CD4-positive, alpha-beta T cell (primary cell): ENCODE data around the gene DUOX2. TPM values are rescaled to one million over a fixed set of nuclear protein-coding genes. Genes with fewer than 3 reads are reported as not detected.

Experiments used
- ATAC-seq: fragments of 200-7000 bp; cut with Tn5 transposase; one replicate; pipeline ENCODE4 v1.10.0; 2022; ENCODE audit warnings: mild to moderate bottlenecking; ENCODE audit not compliant: poor library complexity
- CTCF ChIA-PET: fragments of 350-600 bp; sonication (Branson Sonifier 250); formaldehyde crosslinking; loops from one replicate; lab custom pipeline; 2021; ENCODE audit warnings: antibody characterized with exemption, inconsistent platforms; lab: Charles Lee
- POLR2A ChIA-PET: fragments of 350-600 bp; sonication (Branson Sonifier 250); formaldehyde crosslinking; loops from one replicate; lab custom pipeline; 2021; ENCODE audit warnings: antibody characterized with exemption, inconsistent platforms; lab: Charles Lee
- DNase-seq, 14 experiments: peaks; one replicate each; pipeline ENCODE4 v3.0.0-alpha.2; 2013 to 2020; ENCODE audit warnings: mixed read lengths in 2 of 14
- H3K27ac ChIP-seq, 2 donors: one replicate each; pipeline versions ENCODE4 v1.5.1 to v1.7.0; 2013; ENCODE audit warnings: low read length in 2 of 2, low read depth in 1 of 2, mild to moderate bottlenecking in 1 of 2
- H3K27me3 ChIP-seq, 2 experiments: 1 replicate in 1 of 2; 2 replicates in 1 of 2; pipeline versions ENCODE4 v1.6.1 to v1.7.0; 2013; ENCODE audit warnings: low read length in 2 of 2, control low read depth in 1 of 2, mild to moderate bottlenecking in 1 of 2, moderate library complexity in 1 of 2; ENCODE audit not compliant: insufficient read depth in 2 of 2, control insufficient read depth in 1 of 2
- H3K36me3 ChIP-seq: one replicate; pipeline ENCODE4 v1.6.1; 2013; ENCODE audit warnings: low read length, control low read depth; ENCODE audit not compliant: insufficient read depth
- H3K4me1 ChIP-seq: one replicate; pipeline ENCODE4 v1.6.1; 2013; ENCODE audit warnings: low read length, control low read depth; ENCODE audit not compliant: insufficient read depth
- H3K4me3 ChIP-seq: one replicate; pipeline ENCODE4 v1.5.1; 2013; ENCODE audit warnings: mild to moderate bottlenecking, low read length, moderate library complexity
- H3K9me3 ChIP-seq, 2 experiments: 1 replicate in 1 of 2; 2 replicates in 1 of 2; pipeline versions ENCODE4 v1.6.1 to v1.7.0; 2013; ENCODE audit warnings: low read length in 2 of 2, mild to moderate bottlenecking in 2 of 2, control low read depth in 1 of 2, moderate library complexity in 1 of 2; ENCODE audit not compliant: control insufficient read depth in 1 of 2, insufficient read depth in 1 of 2
- H3K27ac Mint-ChIP-seq: one replicate; pipeline ENCODE4 v1.8.0; 2020; ENCODE audit warnings: mixed read lengths
- H3K27me3 Mint-ChIP-seq: one replicate; pipeline ENCODE4 v1.8.0; 2021; ENCODE audit warnings: mixed read lengths
- H3K36me3 Mint-ChIP-seq: one replicate; pipeline ENCODE4 v1.8.0; 2021; ENCODE audit warnings: low read depth, mixed read lengths
- H3K4me1 Mint-ChIP-seq: one replicate; pipeline ENCODE4 v1.8.0; 2021; ENCODE audit warnings: low read depth, mixed read lengths
- H3K4me3 Mint-ChIP-seq: one replicate; pipeline ENCODE4 v1.8.0; 2020; ENCODE audit warnings: mild to moderate bottlenecking, mixed read lengths
- H3K9me3 Mint-ChIP-seq: one replicate; pipeline ENCODE4 v1.8.0; 2020; ENCODE audit warnings: mixed read lengths
- intact Hi-C, 2 experiments: fragments of 100-400 bp; cut with DNase I in 1 of 2; cut with micrococcal nuclease in 1 of 2; formaldehyde crosslinking; loops; one replicate each; pipeline versions ENCODE4 v1.15.1 to v1.9.0; 2023 to 2025; cut with DNase I, micrococcal nuclease
- total RNA-seq, 174 experiments: library from RNA in 2 of 174; stranded (reverse) in 2 of 174; gene quantifications; one replicate each; pipeline ENCODE4 v1.2.3 and lab custom pipeline; 2021 to 2026
- TF ChIP-seq, protein P1 (sequence below): fragments of 200-600 bp; IDR thresholded peaks from one replicate; pipeline ENCODE4 v1.8.0; 2022; ENCODE audit warnings: antibody characterized with exemption, mild to moderate bottlenecking

DUOX2 gene
- total RNA-seq, 2 experiments from 2014 or later: 0.05 to 0.08 TPM

DNA sequence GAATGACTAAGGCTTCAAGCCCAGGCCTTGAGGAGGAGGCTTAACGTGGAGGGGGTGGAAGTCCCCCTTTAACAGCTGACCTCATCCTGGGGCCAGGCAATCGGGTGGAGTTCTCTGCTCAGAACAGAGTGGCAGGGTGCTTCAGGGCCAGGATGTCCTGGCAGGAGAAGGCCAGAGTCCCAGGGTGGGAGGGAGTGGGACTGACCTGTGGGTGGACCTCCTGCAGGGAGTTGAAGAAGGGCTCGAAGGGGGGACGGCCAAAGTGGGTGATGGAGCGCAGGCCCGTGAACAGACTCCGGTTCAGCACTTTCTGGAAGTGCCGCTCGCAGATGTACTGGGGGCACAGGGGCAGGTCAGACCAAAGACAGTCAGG is 19.6 kb downstream of the DUOX2 start:
- POLR2A ChIA-PET: no interaction called here

DNA sequence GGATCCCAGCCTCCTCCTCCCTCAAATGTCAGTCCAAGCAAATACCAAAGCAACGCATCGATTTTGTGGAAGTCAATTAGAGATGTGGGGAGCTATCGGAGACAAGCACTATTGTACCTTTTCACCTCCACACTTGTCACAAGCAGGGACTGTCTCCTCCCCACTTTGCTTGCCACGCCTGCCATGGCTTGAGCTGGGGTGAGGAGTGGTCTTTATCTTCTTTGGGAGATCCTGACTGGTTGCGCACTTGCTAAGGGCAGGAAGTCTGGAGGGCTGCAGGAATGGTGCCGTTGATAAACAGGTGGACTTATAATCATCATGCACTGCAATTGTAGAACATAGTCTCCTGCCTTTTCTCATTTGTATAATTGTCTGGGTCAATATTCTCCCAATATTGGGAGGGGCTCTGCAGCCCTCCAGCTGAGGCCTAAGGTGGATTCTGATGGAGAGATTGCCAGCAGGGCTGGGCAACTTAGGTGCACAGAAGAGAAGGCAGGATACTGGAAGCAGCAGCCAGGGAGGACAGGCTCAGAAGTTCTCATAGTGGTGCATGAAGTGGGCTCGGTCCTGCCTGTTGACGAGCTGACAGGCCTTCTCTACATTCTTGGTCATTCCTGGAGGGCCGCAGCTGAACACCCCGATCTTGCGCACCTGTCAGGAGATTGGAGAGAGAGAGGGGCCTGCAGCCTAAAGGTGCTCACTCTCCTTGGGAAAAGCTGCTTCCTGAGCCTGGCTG is 20.2 kb downstream of the DUOX2 start:
- H3K27me3 ChIP-seq: peaks cover 0 to 10% of the 10 kb centered on the region in 2 experiments
- ChIA-PET CTCF (interaction anchor here (2.4 kb wide), 1 partner anchor 25 kb away, joined by 5 read pairs; no protein-coding TSS in a partner anchor), POLR2A (no interaction called here)
- no peak overlapping the region for H3K4me3 ChIP-seq
- intact Hi-C loops: no loop called here
- no peaks in the 10 kb centered on the region for H3K36me3 ChIP-seq
- ATAC-seq (no peak), DNase-seq (no peak)
- no peak overlapping the region for H3K27ac ChIP-seq
- Mint-ChIP-seq H3K4me1 (no peaks in the 10 kb centered on the region), H3K36me3 (no peaks in the 10 kb centered on the region), H3K27ac (no peak overlapping the region), H3K27me3 (peaks cover 18% of the 10 kb centered on the region), H3K9me3 (no peaks in the 10 kb centered on the region), H3K4me3 (no peak overlapping the region)
- no peaks in the 10 kb centered on the region for H3K9me3 ChIP-seq
- TF ChIP-seq, protein P1, sequence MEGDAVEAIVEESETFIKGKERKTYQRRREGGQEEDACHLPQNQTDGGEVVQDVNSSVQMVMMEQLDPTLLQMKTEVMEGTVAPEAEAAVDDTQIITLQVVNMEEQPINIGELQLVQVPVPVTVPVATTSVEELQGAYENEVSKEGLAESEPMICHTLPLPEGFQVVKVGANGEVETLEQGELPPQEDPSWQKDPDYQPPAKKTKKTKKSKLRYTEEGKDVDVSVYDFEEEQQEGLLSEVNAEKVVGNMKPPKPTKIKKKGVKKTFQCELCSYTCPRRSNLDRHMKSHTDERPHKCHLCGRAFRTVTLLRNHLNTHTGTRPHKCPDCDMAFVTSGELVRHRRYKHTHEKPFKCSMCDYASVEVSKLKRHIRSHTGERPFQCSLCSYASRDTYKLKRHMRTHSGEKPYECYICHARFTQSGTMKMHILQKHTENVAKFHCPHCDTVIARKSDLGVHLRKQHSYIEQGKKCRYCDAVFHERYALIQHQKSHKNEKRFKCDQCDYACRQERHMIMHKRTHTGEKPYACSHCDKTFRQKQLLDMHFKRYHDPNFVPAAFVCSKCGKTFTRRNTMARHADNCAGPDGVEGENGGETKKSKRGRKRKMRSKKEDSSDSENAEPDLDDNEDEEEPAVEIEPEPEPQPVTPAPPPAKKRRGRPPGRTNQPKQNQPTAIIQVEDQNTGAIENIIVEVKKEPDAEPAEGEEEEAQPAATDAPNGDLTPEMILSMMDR: no peak
- H3K4me1 ChIP-seq: no peaks in the 10 kb centered on the region

More for the DNA sequence above, 19.6 kb downstream of the DUOX2 start:
- no peaks in the 10 kb centered on the region for H3K36me3 ChIP-seq
- intact Hi-C loops: no loop called here
- H3K9me3 Mint-ChIP-seq: no peaks in the 10 kb centered on the region
- ATAC-seq (no peak), DNase-seq (no peak)
- no peak overlapping the region for H3K4me3 ChIP-seq
- peaks cover 0 to 10% of the 10 kb centered on the region in 2 experiments for H3K27me3 ChIP-seq
- no peak overlapping the region for H3K27ac Mint-ChIP-seq
- CTCF ChIA-PET: no interaction called here
- H3K9me3 ChIP-seq: no peaks in the 10 kb centered on the region
- no peak overlapping the region for H3K27ac ChIP-seq
- H3K4me3 Mint-ChIP-seq: no peak overlapping the region
- H3K36me3 Mint-ChIP-seq: no peaks in the 10 kb centered on the region
- no peaks in the 10 kb centered on the region for H3K4me1 ChIP-seq
- TF ChIP-seq, protein P1: no peak
- no peaks in the 10 kb centered on the region for H3K4me1 Mint-ChIP-seq
- H3K27me3 Mint-ChIP-seq: peaks cover 13% of the 10 kb centered on the region

GRCh38 chr15:45093013-45093412 is 21.0 kb downstream of the DUOX2 start:
- Mint-ChIP-seq H3K4me3 (no peak overlapping the region), H3K27me3 (peaks cover 20% of the 10 kb centered on the region), H3K9me3 (no peaks in the 10 kb centered on the region), H3K27ac (no peak overlapping the region), H3K36me3 (no peaks in the 10 kb centered on the region), H3K4me1 (no peaks in the 10 kb centered on the region)
- no peak for ATAC-seq
- Histone ChIP-seq H3K9me3 (no peaks in the 10 kb centered on the region), H3K27me3 (peaks cover 0 to 10% of the 10 kb centered on the region in 2 experiments), H3K27ac (no peak overlapping the region), H3K36me3 (no peaks in the 10 kb centered on the region), H3K4me3 (no peak overlapping the region), H3K4me1 (no peaks in the 10 kb centered on the region)
- intact Hi-C loops: no loop called here
- TF ChIP-seq, protein P1: no peak
- ChIA-PET POLR2A (no interaction called here), CTCF (interaction anchor here (2.4 kb wide), 1 partner anchor 25 kb away, joined by 5 read pairs; no protein-coding TSS in a partner anchor)
- no peak for DNase-seq
